Neural cell (in vitro differentiated cells): ENCODE data around the gene RAD9A.

ENCODE experiments used
- CTCF ChIP-seq: fragments of 450-650 bp; IDR thresholded peaks from 2 replicates; pipeline ENCODE4 v1.5.1; 2014; ENCODE audit warnings: antibody characterized with exemption, mild to moderate bottlenecking, moderate library complexity; ENCODE audit not compliant: poor library complexity, severe bottlenecking
- EZH2 ChIP-seq: fragments of 200-600, 300-800 bp; shearing (Covaris generic), sonication (generic); IDR thresholded peaks from 2 replicates; pipeline ENCODE4 v1.6.1; 2014; ENCODE audit warnings: antibody characterized with exemption, low read length, borderline replicate concordance, mild to moderate bottlenecking; ENCODE audit not compliant: insufficient read depth, poor library complexity, severe bottlenecking
- POLR2AphosphoS5 ChIP-seq: IDR thresholded peaks from 2 replicates; pipeline ENCODE4 v1.6.1; 2012
- REST ChIP-seq: IDR thresholded peaks from 2 replicates; pipeline ENCODE4 v1.6.1; 2012; ENCODE audit warnings: borderline replicate concordance

DNA sequence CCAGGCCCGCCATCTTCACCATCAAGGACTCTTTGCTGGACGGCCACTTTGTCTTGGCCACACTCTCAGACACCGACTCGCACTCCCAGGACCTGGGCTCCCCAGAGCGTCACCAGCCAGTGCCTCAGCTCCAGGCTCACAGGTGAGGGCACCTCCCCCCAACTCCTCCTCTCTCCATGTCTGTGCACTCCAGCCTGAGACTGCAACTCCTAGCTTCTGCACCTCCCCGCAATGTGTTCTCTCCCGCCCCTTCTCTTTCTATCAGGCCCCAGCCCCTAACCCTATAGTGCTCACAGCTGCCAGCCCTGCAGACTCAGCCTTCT is 4.4 kb downstream of the RAD9A start:
- TF ChIP-seq REST (no peak), POLR2AphosphoS5 (no peak), CTCF (no peak), EZH2 (no peak)
